HEK293 (cell line): ENCODE results near the gene SMURF2.

Experiments used
- CTCF ChIA-PET: fragments of 350-600 bp; formaldehyde crosslinking; extraction: SDS; loops from one replicate; lab custom pipeline; 2021; ENCODE audit warnings: antibody characterized with exemption; lab: Yijun Ruan, JAX
- POLR2A ChIA-PET: fragments of 300-600 bp; formaldehyde crosslinking; extraction: SDS; loops from one replicate; lab custom pipeline; 2020; ENCODE audit warnings: antibody characterized with exemption, inconsistent platforms; lab: Yijun Ruan, JAX
- H3K27ac ChIP-seq: fragments of 200-500 bp; sonication (Bioruptor generic); 2 replicates; pipeline ENCODE4 v1.5.1; 2014; ENCODE audit warnings: low read depth, low read length, control low read depth, inconsistent platforms; ENCODE audit errors: extremely low read depth
- H3K36me3 ChIP-seq, 2 experiments: fragments of 200-500 bp in 1 of 2; sonication (Bioruptor generic) in 1 of 2; 1 replicate in 1 of 2; 2 replicates in 1 of 2; pipeline ENCODE4 v1.5.1; 2014 to 2017; ENCODE audit warnings: inconsistent platforms in 2 of 2, low read length in 2 of 2; ENCODE audit not compliant: control insufficient read depth in 2 of 2, insufficient read depth in 1 of 2
- H3K4me1 ChIP-seq: fragments of 200-500 bp; sonication (Bioruptor generic); 2 replicates; pipeline ENCODE4 v1.5.1; 2014; ENCODE audit warnings: mild to moderate bottlenecking, low read length, inconsistent platforms; ENCODE audit not compliant: control insufficient read depth, insufficient read depth
- H3K4me3 ChIP-seq: 2 replicates; pipeline ENCODE4 v1.5.1; 2011; ENCODE audit warnings: low read depth, mild to moderate bottlenecking, control low read depth, low read length, moderate library complexity
- H3K9me3 ChIP-seq: fragments of 200-500 bp; sonication (Bioruptor generic); 2 replicates; pipeline ENCODE4 v1.5.1; 2014; ENCODE audit warnings: low read depth, low read length, inconsistent platforms; ENCODE audit not compliant: control insufficient read depth, insufficient read depth
- SETDB1 ChIP-seq: IDR thresholded peaks from one replicate; pipeline ENCODE4 v1.6.1; 2017; ENCODE audit warnings: mild to moderate bottlenecking, low read length, moderate library complexity, mixed read lengths; ENCODE audit not compliant: insufficient read length
- ZBTB6 ChIP-seq: fragments of 450-650 bp; formaldehyde crosslinking; IDR thresholded peaks from 2 replicates; pipeline ENCODE4 v1.5.1; 2017; ENCODE audit warnings: missing biosample characterization, missing genetic modification characterization
- ZFP69B ChIP-seq: fragments of 450-650 bp; formaldehyde crosslinking; IDR thresholded peaks from 2 replicates; pipeline ENCODE4 v1.5.1; 2016; ENCODE audit warnings: missing biosample characterization, missing genetic modification characterization
- ZNF202 ChIP-seq: fragments of 450-650 bp; formaldehyde crosslinking; IDR thresholded peaks from 2 replicates; pipeline ENCODE4 v1.5.1; 2016; ENCODE audit warnings: missing biosample characterization, missing genetic modification characterization, borderline replicate concordance
- ZNF350 ChIP-seq: fragments of 450-650 bp; formaldehyde crosslinking; IDR thresholded peaks from 2 replicates; pipeline ENCODE4 v1.5.0; 2017; ENCODE audit warnings: missing biosample characterization, mild to moderate bottlenecking, missing genetic modification characterization
- ZNF416 ChIP-seq: fragments of 450-650 bp; formaldehyde crosslinking; IDR thresholded peaks from 2 replicates; pipeline ENCODE4 v1.5.1; 2016; ENCODE audit warnings: missing biosample characterization, missing genetic modification characterization
- ZNF423 ChIP-seq: fragments of 450-650 bp; formaldehyde crosslinking; IDR thresholded peaks from 2 replicates; pipeline ENCODE4 v1.5.1; 2016; ENCODE audit warnings: missing biosample characterization, missing genetic modification characterization
- ZNF473 ChIP-seq: fragments of 450-650 bp; formaldehyde crosslinking; IDR thresholded peaks from 2 replicates; pipeline ENCODE4 v1.5.1; 2017; ENCODE audit warnings: missing biosample characterization, missing genetic modification characterization
- ZNF514 ChIP-seq: fragments of 450-650 bp; formaldehyde crosslinking; IDR thresholded peaks from 2 replicates; pipeline ENCODE4 v1.5.1; 2016; ENCODE audit warnings: missing biosample characterization, missing genetic modification characterization
- ZNF529 ChIP-seq: fragments of 450-650 bp; formaldehyde crosslinking; IDR thresholded peaks from 2 replicates; pipeline ENCODE4 v1.5.1; 2017; ENCODE audit warnings: missing genetic modification characterization, missing biosample characterization; ENCODE audit not compliant: insufficient replicate concordance
- ZNF629 ChIP-seq: fragments of 450-650 bp; formaldehyde crosslinking; IDR thresholded peaks from 2 replicates; pipeline ENCODE4 v1.5.1; 2017; ENCODE audit warnings: missing biosample characterization, missing genetic modification characterization
- ZNF692 ChIP-seq: fragments of 450-650 bp; formaldehyde crosslinking; IDR thresholded peaks from 2 replicates; pipeline ENCODE4 v1.5.1; 2016; ENCODE audit warnings: missing biosample characterization, missing genetic modification characterization
- ZSCAN30 ChIP-seq: fragments of 450-650 bp; IDR thresholded peaks from 2 replicates; pipeline ENCODE4 v1.5.1; 2018; ENCODE audit warnings: missing biosample characterization, mild to moderate bottlenecking, missing genetic modification characterization, moderate library complexity
- TF ChIP-seq, protein P1 (sequence below): fragments of 450-650 bp; formaldehyde crosslinking; IDR thresholded peaks from 2 replicates; pipeline ENCODE4 v1.5.1; 2016; ENCODE audit warnings: missing biosample characterization, missing genetic modification characterization
- TF ChIP-seq, protein P2 (sequence below): fragments of 450-650 bp; formaldehyde crosslinking; IDR thresholded peaks from 2 replicates; pipeline ENCODE4 v1.5.1; 2017; ENCODE audit warnings: missing biosample characterization, missing genetic modification characterization
- TF ChIP-seq, protein P3 (sequence below): fragments of 450-650 bp; formaldehyde crosslinking; IDR thresholded peaks from 2 replicates; pipeline ENCODE4 v1.5.1; 2016; ENCODE audit warnings: missing biosample characterization, missing genetic modification characterization
- TF ChIP-seq, protein P4 (sequence below): fragments of 450-650 bp; formaldehyde crosslinking; IDR thresholded peaks from 2 replicates; pipeline ENCODE4 v1.5.1; 2016; ENCODE audit warnings: missing biosample characterization, missing genetic modification characterization, borderline replicate concordance
- TF ChIP-seq, protein P5 (sequence below): fragments of 450-650 bp; formaldehyde crosslinking; IDR thresholded peaks from 2 replicates; pipeline ENCODE4 v1.5.1; 2016; ENCODE audit warnings: missing biosample characterization, missing genetic modification characterization

SMURF2 gene

GRCh38 chr17:64706224-64707049, 44.3 kb upstream of the SMURF2 start (continued):
- TF ChIP-seq, protein P1, sequence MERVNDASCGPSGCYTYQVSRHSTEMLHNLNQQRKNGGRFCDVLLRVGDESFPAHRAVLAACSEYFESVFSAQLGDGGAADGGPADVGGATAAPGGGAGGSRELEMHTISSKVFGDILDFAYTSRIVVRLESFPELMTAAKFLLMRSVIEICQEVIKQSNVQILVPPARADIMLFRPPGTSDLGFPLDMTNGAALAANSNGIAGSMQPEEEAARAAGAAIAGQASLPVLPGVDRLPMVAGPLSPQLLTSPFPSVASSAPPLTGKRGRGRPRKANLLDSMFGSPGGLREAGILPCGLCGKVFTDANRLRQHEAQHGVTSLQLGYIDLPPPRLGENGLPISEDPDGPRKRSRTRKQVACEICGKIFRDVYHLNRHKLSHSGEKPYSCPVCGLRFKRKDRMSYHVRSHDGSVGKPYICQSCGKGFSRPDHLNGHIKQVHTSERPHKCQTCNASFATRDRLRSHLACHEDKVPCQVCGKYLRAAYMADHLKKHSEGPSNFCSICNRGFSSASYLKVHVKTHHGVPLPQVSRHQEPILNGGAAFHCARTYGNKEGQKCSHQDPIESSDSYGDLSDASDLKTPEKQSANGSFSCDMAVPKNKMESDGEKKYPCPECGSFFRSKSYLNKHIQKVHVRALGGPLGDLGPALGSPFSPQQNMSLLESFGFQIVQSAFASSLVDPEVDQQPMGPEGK = no peak

DNA sequence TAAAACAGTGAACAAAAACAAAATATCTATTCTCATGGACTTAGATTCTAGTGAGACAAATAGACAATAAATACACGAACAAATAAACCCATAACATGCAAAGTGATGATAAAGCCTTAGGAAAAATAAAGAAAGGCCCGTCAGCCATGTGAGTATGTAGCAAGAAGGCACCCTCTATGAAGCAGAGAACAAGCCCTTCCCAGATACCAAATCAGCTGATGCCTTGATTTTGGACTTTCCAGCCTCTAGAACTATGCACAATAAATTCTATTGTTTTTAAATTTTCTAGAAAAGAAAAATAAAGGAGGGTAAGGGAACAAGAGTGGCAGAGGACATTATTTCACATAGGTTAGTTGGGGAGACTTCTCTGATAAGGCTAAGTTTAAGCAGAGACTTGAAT, 40.7 kb upstream of the SMURF2 start:
- no peak overlapping the region for H3K27ac ChIP-seq
- ChIA-PET POLR2A (no interaction called here), CTCF (no interaction called here)
- H3K36me3 ChIP-seq = no peaks in the 10 kb centered on the region
- H3K4me3 ChIP-seq = no peak overlapping the region
- peaks cover 4% of the 10 kb centered on the region for H3K4me1 ChIP-seq
- no peaks in the 10 kb centered on the region for H3K9me3 ChIP-seq
- TF ChIP-seq ZNF202 (tag by site-specific recombination) (no peak), ZNF514 (tag by site-specific recombination) (no peak), ZNF692 (tag by site-specific recombination) (no peak), ZFP69B (tag by site-specific recombination) (no peak), ZNF473 (tag by site-specific recombination) (no peak), ZNF350 (tag by site-specific recombination) (no peak), SETDB1 (no peak), ZBTB6 (tag by site-specific recombination) (no peak), ZSCAN30 (no peak), ZNF423 (tag by site-specific recombination) (no peak), ZNF529 (tag by site-specific recombination) (no peak), ZNF629 (no peak), ZNF416 (no peak)
- TF ChIP-seq, protein P2, sequence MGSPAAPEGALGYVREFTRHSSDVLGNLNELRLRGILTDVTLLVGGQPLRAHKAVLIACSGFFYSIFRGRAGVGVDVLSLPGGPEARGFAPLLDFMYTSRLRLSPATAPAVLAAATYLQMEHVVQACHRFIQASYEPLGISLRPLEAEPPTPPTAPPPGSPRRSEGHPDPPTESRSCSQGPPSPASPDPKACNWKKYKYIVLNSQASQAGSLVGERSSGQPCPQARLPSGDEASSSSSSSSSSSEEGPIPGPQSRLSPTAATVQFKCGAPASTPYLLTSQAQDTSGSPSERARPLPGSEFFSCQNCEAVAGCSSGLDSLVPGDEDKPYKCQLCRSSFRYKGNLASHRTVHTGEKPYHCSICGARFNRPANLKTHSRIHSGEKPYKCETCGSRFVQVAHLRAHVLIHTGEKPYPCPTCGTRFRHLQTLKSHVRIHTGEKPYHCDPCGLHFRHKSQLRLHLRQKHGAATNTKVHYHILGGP = no peak
- TF ChIP-seq, protein P3, sequence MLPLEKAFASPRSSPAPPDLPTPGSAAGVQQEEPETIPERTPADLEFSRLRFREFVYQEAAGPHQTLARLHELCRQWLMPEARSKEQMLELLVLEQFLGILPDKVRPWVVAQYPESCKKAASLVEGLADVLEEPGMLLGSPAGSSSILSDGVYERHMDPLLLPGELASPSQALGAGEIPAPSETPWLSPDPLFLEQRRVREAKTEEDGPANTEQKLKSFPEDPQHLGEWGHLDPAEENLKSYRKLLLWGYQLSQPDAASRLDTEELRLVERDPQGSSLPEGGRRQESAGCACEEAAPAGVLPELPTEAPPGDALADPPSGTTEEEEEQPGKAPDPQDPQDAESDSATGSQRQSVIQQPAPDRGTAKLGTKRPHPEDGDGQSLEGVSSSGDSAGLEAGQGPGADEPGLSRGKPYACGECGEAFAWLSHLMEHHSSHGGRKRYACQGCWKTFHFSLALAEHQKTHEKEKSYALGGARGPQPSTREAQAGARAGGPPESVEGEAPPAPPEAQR (tag by site-specific recombination) = no peak
- TF ChIP-seq, protein P4, sequence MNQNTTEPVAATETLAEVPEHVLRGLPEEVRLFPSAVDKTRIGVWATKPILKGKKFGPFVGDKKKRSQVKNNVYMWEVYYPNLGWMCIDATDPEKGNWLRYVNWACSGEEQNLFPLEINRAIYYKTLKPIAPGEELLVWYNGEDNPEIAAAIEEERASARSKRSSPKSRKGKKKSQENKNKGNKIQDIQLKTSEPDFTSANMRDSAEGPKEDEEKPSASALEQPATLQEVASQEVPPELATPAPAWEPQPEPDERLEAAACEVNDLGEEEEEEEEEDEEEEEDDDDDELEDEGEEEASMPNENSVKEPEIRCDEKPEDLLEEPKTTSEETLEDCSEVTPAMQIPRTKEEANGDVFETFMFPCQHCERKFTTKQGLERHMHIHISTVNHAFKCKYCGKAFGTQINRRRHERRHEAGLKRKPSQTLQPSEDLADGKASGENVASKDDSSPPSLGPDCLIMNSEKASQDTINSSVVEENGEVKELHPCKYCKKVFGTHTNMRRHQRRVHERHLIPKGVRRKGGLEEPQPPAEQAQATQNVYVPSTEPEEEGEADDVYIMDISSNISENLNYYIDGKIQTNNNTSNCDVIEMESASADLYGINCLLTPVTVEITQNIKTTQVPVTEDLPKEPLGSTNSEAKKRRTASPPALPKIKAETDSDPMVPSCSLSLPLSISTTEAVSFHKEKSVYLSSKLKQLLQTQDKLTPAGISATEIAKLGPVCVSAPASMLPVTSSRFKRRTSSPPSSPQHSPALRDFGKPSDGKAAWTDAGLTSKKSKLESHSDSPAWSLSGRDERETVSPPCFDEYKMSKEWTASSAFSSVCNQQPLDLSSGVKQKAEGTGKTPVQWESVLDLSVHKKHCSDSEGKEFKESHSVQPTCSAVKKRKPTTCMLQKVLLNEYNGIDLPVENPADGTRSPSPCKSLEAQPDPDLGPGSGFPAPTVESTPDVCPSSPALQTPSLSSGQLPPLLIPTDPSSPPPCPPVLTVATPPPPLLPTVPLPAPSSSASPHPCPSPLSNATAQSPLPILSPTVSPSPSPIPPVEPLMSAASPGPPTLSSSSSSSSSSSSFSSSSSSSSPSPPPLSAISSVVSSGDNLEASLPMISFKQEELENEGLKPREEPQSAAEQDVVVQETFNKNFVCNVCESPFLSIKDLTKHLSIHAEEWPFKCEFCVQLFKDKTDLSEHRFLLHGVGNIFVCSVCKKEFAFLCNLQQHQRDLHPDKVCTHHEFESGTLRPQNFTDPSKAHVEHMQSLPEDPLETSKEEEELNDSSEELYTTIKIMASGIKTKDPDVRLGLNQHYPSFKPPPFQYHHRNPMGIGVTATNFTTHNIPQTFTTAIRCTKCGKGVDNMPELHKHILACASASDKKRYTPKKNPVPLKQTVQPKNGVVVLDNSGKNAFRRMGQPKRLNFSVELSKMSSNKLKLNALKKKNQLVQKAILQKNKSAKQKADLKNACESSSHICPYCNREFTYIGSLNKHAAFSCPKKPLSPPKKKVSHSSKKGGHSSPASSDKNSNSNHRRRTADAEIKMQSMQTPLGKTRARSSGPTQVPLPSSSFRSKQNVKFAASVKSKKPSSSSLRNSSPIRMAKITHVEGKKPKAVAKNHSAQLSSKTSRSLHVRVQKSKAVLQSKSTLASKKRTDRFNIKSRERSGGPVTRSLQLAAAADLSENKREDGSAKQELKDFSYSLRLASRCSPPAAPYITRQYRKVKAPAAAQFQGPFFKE (tag by site-specific recombination) = no peak
- TF ChIP-seq, protein P5, sequence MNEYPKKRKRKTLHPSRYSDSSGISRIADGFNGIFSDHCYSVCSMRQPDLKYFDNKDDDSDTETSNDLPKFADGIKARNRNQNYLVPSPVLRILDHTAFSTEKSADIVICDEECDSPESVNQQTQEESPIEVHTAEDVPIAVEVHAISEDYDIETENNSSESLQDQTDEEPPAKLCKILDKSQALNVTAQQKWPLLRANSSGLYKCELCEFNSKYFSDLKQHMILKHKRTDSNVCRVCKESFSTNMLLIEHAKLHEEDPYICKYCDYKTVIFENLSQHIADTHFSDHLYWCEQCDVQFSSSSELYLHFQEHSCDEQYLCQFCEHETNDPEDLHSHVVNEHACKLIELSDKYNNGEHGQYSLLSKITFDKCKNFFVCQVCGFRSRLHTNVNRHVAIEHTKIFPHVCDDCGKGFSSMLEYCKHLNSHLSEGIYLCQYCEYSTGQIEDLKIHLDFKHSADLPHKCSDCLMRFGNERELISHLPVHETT (tag by site-specific recombination) = no peak
